C4-2B (cell line): ENCODE data around the gene NLRP9.

Experiments used
- ZFX ChIP-seq: fragments of 450-650 bp; IDR thresholded peaks from 2 replicates; pipeline ENCODE4 v1.6.1; 2017
- TF ChIP-seq, protein P1 (sequence below): fragments of 450-650 bp; conservative IDR thresholded peaks from 2 replicates; pipeline ENCODE4 v1.5.1; 2017; ENCODE audit warnings: mild to moderate bottlenecking

DNA sequence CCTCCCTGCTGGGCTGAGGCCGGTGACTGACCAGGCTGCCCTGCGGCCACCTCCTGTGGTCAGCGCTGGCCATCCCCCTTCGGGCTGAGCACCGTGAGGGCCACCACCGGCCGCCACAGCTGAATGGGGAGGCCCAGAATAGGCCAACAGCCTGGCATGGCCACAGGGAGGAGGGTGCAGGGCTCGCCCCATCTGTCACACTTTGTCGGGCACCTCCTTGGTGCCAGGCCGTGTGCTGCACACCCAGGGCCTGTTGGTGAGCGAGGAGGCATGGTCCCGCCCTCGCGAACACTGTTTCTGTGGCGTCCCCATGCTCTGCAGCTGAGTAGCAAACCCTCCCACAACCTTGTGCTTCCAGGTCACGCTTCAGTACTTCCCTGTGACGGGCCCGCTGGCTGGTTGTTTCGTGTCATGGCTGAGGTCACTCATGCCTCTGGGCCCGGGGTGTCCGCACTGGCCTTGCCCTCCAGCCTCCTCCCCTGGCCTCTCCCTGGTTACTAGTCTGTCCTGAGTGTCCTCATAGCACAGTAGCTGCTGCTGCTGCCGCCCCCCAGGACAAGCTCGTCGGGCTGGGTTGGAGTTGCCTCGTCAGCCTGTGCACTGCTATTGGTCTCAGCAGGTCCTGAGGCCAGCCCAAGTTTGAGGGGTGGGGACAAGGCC, 48.0 kb downstream of the NLRP9 start:
- TF ChIP-seq, protein P1, sequence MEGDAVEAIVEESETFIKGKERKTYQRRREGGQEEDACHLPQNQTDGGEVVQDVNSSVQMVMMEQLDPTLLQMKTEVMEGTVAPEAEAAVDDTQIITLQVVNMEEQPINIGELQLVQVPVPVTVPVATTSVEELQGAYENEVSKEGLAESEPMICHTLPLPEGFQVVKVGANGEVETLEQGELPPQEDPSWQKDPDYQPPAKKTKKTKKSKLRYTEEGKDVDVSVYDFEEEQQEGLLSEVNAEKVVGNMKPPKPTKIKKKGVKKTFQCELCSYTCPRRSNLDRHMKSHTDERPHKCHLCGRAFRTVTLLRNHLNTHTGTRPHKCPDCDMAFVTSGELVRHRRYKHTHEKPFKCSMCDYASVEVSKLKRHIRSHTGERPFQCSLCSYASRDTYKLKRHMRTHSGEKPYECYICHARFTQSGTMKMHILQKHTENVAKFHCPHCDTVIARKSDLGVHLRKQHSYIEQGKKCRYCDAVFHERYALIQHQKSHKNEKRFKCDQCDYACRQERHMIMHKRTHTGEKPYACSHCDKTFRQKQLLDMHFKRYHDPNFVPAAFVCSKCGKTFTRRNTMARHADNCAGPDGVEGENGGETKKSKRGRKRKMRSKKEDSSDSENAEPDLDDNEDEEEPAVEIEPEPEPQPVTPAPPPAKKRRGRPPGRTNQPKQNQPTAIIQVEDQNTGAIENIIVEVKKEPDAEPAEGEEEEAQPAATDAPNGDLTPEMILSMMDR = no peak
- no peak for TF ChIP-seq ZFX
